ENCODE data around the gene RADIL.
"Not testable (repeated sequence)": the region's sequence is repeated elsewhere in the genome, so short reads cannot be mapped to it uniquely, and the experiment has no call there.

Gene RADIL

GRCh38 chr7:4894482-4894881 is 11.0 kb upstream of the RADIL start:
- no peak for DNase-seq (ENCODE audit: extremely low spot score)
- TF ChIP-seq LEF1 (IDR thresholded peaks at IDR 0.05; ENCODE audit: borderline replicate concordance) (no peak), FOXA1 (IDR thresholded peaks at IDR 0.05) (no peak), ELF4 (IDR thresholded peaks at IDR 0.05) (no peak), FOXK2 (IDR thresholded peaks at IDR 0.05) (no peak), L3MBTL2 (conservative IDR thresholded peaks at IDR 0.05) (no peak), ZNF384 (IDR thresholded peaks at IDR 0.05) (no peak), TARDBP (IDR thresholded peaks at IDR 0.05) (no peak)
- ChIA-PET CTCF (no interaction called here), POLR2A (no interaction called here)

GRCh38 chr7:4893929-4894475 is 10.5 kb upstream of the RADIL start:
- DNase-seq (ENCODE audit: extremely low spot score): no peak
- TF ChIP-seq FOXM1 (IDR thresholded peaks at IDR 0.05; ENCODE audit: borderline replicate concordance) (no peak), SP1 (IDR thresholded peaks at IDR 0.05) (no peak), SUZ12 (IDR thresholded peaks at IDR 0.05) (no peak), FOXK2 (IDR thresholded peaks at IDR 0.05) (no peak), FOXA1 (IDR thresholded peaks at IDR 0.05) (no peak), ZNF384 (IDR thresholded peaks at IDR 0.05) (no peak), L3MBTL2 (conservative IDR thresholded peaks at IDR 0.05) (no peak), BHLHE40 (IDR thresholded peaks at IDR 0.05; ENCODE audit: borderline replicate concordance) (no peak), NFRKB (IDR thresholded peaks at IDR 0.05) (no peak), ELF4 (IDR thresholded peaks at IDR 0.05) (no peak), PKNOX1 (IDR thresholded peaks at IDR 0.05) (no peak), CTBP1 (IDR thresholded peaks at IDR 0.05; ENCODE audit: borderline replicate concordance) (no peak), ARNT (IDR thresholded peaks at IDR 0.05) (no peak), TARDBP (IDR thresholded peaks at IDR 0.05) (no peak), HDGF (IDR thresholded peaks at IDR 0.05; ENCODE audit: borderline replicate concordance) (no peak), LEF1 (IDR thresholded peaks at IDR 0.05; ENCODE audit: borderline replicate concordance) (no peak)
- CTCF ChIA-PET: no interaction called here
- POLR2A ChIA-PET: no interaction called here

- CTCF ChIA-PET: interaction anchor here (1.1 kb wide), 1 partner anchor 10 kb away, joined by 3 read pairs; the partner anchor contains the start of gene RADIL
- DNase-seq (ENCODE audit: extremely low spot score); POLR2A ChIA-PET: not testable (repeated sequence)
These were observed 9.7 kb upstream of the RADIL start for GRCh38 chr7:4893188-4893587.

- CTCF ChIA-PET; POLR2A ChIA-PET; DNase-seq (ENCODE audit: extremely low spot score): not testable (repeated sequence)
These were observed 8.0 kb upstream of the RADIL start for GRCh38 chr7:4891522-4891921.

GRCh38 chr7:4889682-4890081 is 6.2 kb upstream of the RADIL start:
- CTCF ChIA-PET: no interaction called here
- TF ChIP-seq SUZ12 (IDR thresholded peaks at IDR 0.05): no peak
- no peak for TF ChIP-seq FOXM1 (IDR thresholded peaks at IDR 0.05; ENCODE audit: borderline replicate concordance)
- no peak for TF ChIP-seq BHLHE40 (IDR thresholded peaks at IDR 0.05; ENCODE audit: borderline replicate concordance)
- no peak for TF ChIP-seq HDGF (IDR thresholded peaks at IDR 0.05; ENCODE audit: borderline replicate concordance)
- no peak for TF ChIP-seq L3MBTL2 (conservative IDR thresholded peaks at IDR 0.05)
- TF ChIP-seq SP1 (IDR thresholded peaks at IDR 0.05): no peak
- no peak for TF ChIP-seq NFRKB (IDR thresholded peaks at IDR 0.05)
- no peak for TF ChIP-seq CTBP1 (IDR thresholded peaks at IDR 0.05; ENCODE audit: borderline replicate concordance)
- no peak for TF ChIP-seq ELF4 (IDR thresholded peaks at IDR 0.05)
- no peak for TF ChIP-seq PKNOX1 (IDR thresholded peaks at IDR 0.05)
- TF ChIP-seq TARDBP (IDR thresholded peaks at IDR 0.05): no peak
- TF ChIP-seq ARNT (IDR thresholded peaks at IDR 0.05): no peak
- no peak for TF ChIP-seq FOXK2 (IDR thresholded peaks at IDR 0.05)
- TF ChIP-seq LEF1 (IDR thresholded peaks at IDR 0.05; ENCODE audit: borderline replicate concordance): no peak
- no peak for TF ChIP-seq ZNF384 (IDR thresholded peaks at IDR 0.05)
- TF ChIP-seq FOXA1 (IDR thresholded peaks at IDR 0.05): no peak
- POLR2A ChIA-PET: no interaction called here
- no peak for DNase-seq (ENCODE audit: extremely low spot score)

- no peak for TF ChIP-seq PKNOX1 (IDR thresholded peaks at IDR 0.05)
- TF ChIP-seq CTBP1 (IDR thresholded peaks at IDR 0.05; ENCODE audit: borderline replicate concordance): no peak
- TF ChIP-seq ARNT (IDR thresholded peaks at IDR 0.05): no peak
- ChIA-PET CTCF (no interaction called here), POLR2A (no interaction called here)
- no peak for DNase-seq (ENCODE audit: extremely low spot score)
These were observed 4.6 kb upstream of the RADIL start for GRCh38 chr7:4888161-4888560.

- ChIA-PET POLR2A (no interaction called here), CTCF (no interaction called here)
- DNase-seq (ENCODE audit: extremely low spot score): no peak
- TF ChIP-seq FOXA1 (IDR thresholded peaks at IDR 0.05): no peak
- TF ChIP-seq NFRKB (IDR thresholded peaks at IDR 0.05): no peak
- TF ChIP-seq TARDBP (IDR thresholded peaks at IDR 0.05): no peak
- no peak for TF ChIP-seq SP1 (IDR thresholded peaks at IDR 0.05)
- no peak for TF ChIP-seq FOXK2 (IDR thresholded peaks at IDR 0.05)
- TF ChIP-seq ELF4 (IDR thresholded peaks at IDR 0.05): no peak
- no peak for TF ChIP-seq CTBP1 (IDR thresholded peaks at IDR 0.05; ENCODE audit: borderline replicate concordance)
- no peak for TF ChIP-seq ARNT (IDR thresholded peaks at IDR 0.05)
- TF ChIP-seq ZNF384 (IDR thresholded peaks at IDR 0.05): no peak
- no peak for TF ChIP-seq FOXM1 (IDR thresholded peaks at IDR 0.05; ENCODE audit: borderline replicate concordance)
- TF ChIP-seq SUZ12 (IDR thresholded peaks at IDR 0.05): no peak
- no peak for TF ChIP-seq BHLHE40 (IDR thresholded peaks at IDR 0.05; ENCODE audit: borderline replicate concordance)
- no peak for TF ChIP-seq LEF1 (IDR thresholded peaks at IDR 0.05; ENCODE audit: borderline replicate concordance)
- TF ChIP-seq PKNOX1 (IDR thresholded peaks at IDR 0.05): no peak
- TF ChIP-seq HDGF (IDR thresholded peaks at IDR 0.05; ENCODE audit: borderline replicate concordance): no peak
These were observed 3.2 kb upstream of the RADIL start for GRCh38 chr7:4886671-4887070.

Data from HEK293T (cell line).